Measurements from ENCODE around the gene GRIP2.

DNA sequence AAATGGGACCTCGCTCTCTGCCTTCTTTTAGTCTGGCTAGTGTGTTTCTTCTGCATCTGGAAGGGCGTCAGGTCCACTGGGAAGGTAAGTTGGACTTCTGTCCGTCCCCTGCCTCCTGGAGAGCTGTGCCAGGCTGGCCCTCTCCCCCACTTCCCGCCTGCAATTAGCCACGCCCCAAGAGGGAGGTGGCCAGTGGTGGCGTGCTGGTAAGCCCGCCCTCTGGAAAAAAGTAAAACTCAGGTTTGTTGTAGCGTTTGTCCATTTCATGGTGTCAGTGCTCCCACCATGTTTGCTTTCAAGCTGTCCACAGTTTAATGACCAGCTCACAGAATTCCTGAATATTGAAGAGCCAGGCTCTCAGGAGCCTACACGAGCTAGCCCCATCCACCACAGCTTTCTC lies 82.1 kb downstream of the GRIP2 start:
- TF ChIP-seq, protein P1, sequence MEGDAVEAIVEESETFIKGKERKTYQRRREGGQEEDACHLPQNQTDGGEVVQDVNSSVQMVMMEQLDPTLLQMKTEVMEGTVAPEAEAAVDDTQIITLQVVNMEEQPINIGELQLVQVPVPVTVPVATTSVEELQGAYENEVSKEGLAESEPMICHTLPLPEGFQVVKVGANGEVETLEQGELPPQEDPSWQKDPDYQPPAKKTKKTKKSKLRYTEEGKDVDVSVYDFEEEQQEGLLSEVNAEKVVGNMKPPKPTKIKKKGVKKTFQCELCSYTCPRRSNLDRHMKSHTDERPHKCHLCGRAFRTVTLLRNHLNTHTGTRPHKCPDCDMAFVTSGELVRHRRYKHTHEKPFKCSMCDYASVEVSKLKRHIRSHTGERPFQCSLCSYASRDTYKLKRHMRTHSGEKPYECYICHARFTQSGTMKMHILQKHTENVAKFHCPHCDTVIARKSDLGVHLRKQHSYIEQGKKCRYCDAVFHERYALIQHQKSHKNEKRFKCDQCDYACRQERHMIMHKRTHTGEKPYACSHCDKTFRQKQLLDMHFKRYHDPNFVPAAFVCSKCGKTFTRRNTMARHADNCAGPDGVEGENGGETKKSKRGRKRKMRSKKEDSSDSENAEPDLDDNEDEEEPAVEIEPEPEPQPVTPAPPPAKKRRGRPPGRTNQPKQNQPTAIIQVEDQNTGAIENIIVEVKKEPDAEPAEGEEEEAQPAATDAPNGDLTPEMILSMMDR (IDR thresholded peaks at IDR 0.05): no peak
- TF ChIP-seq POLR2A (IDR thresholded peaks at IDR 0.05): no peak
